Kidney capillary endothelial cell (primary cell): ENCODE results near the gene CASP3.
"Not testable (repeated sequence)": the region's sequence is repeated elsewhere in the genome, so short reads cannot be mapped to it uniquely, and the experiment has no call there.

Experiments
- DNase-seq: peaks from one replicate; pipeline ENCODE4 v3.0.0-alpha.2; 2018; ENCODE audit warnings: low spot score

The CASP3 gene

GRCh38 chr4:184596044-184596616 lies 53.1 kb downstream of the CASP3 start:
- no peak for DNase-seq

- no peak for DNase-seq
These were observed 53.8 kb downstream of the CASP3 start for GRCh38 chr4:184595430-184595829.

- no peak for DNase-seq
These were observed 55.8 kb downstream of the CASP3 start for GRCh38 chr4:184593461-184593860.

DNA sequence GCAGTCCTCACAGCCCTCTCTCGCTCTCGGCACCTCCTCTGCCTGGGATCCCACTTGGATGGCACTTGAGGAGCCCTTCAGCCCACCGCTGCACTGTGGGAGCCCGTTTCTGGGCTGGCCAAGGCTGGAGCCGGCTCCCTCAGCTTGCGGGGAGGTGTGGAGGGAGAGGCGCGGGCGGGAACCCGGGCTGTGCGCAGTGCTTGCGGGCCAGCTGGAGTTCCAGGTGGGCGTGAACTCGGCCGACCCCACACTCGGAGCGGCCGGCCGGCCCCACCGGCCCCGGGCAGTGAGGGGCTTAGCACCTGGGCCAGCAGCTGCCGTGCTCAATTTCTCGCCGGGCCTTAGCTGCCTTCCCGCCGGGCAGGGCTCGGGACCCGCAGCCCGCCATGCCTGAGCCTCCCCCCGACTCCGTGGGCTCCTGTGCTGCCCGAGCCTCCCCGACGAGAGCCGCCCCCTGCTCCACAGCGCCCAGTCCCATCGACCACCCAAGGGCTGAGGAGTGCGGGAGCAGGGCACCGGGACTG lies 57.4 kb downstream of the CASP3 start:
- DNase-seq = not testable (repeated sequence)

- DNase-seq = no peak
These were observed 58.1 kb downstream of the CASP3 start for GRCh38 chr4:184591070-184591677.

DNA sequence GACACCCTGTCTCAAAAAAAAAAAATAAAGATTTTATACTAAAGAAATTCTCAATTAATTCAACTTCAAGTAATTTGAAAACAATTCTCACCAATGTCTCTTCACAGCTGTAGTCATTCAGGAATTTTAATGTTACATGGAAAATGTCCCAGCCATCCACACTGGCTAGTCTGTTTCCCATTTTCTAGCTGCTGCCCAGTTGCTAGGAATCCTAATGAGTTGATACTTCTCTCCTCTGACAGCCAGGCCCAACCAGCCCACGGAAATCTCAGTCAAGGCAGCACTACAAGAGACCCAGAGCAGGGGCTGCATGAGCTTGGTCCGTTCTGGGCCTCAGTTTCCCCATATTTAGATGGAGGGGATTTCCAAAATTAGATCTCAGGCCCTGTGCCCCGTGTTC lies 59.1 kb downstream of the CASP3 start:
- no peak for DNase-seq

DNA sequence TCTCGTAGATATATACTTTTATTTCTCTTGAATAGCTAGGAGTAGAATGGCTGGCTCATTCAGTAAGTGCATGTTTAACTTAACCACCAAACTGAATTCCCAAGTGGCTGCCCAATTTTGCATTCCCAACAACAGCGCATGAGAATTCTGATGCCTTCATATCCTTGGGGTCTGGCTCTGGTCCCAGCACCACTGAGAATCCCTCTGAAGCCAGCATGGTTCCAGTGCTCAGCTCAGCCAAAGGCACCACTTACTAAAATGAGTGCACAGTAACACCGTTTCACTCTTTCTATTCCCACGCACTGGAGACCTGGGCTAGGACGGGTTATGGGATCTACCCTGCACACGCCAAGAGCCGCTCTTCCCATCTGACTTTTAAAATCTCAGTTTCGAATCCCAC lies 60.4 kb downstream of the CASP3 start:
- no peak for DNase-seq

- DNase-seq = no peak
These were observed 61.5 kb downstream of the CASP3 start for GRCh38 chr4:184587701-184588100.

GRCh38 chr4:184587221-184587620 lies 62.0 kb downstream of the CASP3 start:
- DNase-seq = no peak

GRCh38 chr4:184583738-184584502 lies 65.3 kb downstream of the CASP3 start:
- DNase-seq = no peak
